Pancreas (tissue), 10 donors: ENCODE data around the gene ACOXL. TPM values are rescaled to one million over a fixed set of nuclear protein-coding genes. Genes with fewer than 3 reads are reported as not detected.
A peak's percentile ranks its signal among the peaks of the same experiment; 100 is the strongest.

Experiments used
- ATAC-seq, 4 donors: fragments of 200-7000 bp; cut with Tn5 transposase; one replicate each; pipeline versions ENCODE4 v1.8.0 to v1.9.1; 2020; ENCODE audit warnings: mild to moderate bottlenecking in 4 of 4, moderate library complexity in 4 of 4
- DNase-seq, 6 donors: peaks; one replicate each; pipeline ENCODE4 v3.0.0-alpha.2; 2020
- FAIRE-seq: peaks from 2 replicates; lab custom pipeline; 2012; peaks lifted over from hg19 to GRCh38; lab: Jason Lieb, UNC
- H3K27ac ChIP-seq, 4 donors: fragments of 200-600 bp; sonication (generic); 1 replicate in 3 of 4; 2 replicates in 1 of 4; pipeline versions ENCODE4 v1.5.0 to v1.8.0; 2020
- H3K27me3 ChIP-seq, 4 donors: fragments of 200-600 bp; one replicate each; pipeline ENCODE4 v1.8.0; 2021
- H3K36me3 ChIP-seq, 3 donors: fragments of 200-600 bp; sonication (generic) in 1 of 3; one replicate each; pipeline versions ENCODE4 v1.5.0 to v1.8.0; 2020 to 2021
- H3K4me1 ChIP-seq, 3 donors: fragments of 200-600 bp; one replicate each; pipeline ENCODE4 v1.8.0; 2021
- H3K4me3 ChIP-seq, 4 donors: fragments of 200-600 bp; sonication (generic) in 2 of 4; one replicate each; pipeline versions ENCODE4 v1.5.0 to v1.8.0; 2020 to 2021
- H3K9me3 ChIP-seq, 4 donors: fragments of 200-600 bp; one replicate each; pipeline ENCODE4 v1.8.0; 2021
- WGBS, 2 donors: extraction: QIAGEN DNeasy Blood & Tissue Kit; methylation state at CpG; one replicate each; pipeline ENCODE4 v1.1.7; 2013; 5-methylcytosine and 5-hydroxymethylcytosine counted together
- intact Hi-C, 3 donors: fragments of 100-400 bp; cut with DNase I; formaldehyde crosslinking; loops; one replicate each; pipeline versions ENCODE4 v1.11.1 to v1.14.2; 2022
- polyA plus RNA-seq, 2 donors: library from polyadenylated mRNA; stranded (reverse); fragments of 200-250 nt; gene quantifications; one replicate each; pipeline ENCODE4 v1.2.3, GENCODE V29; 2013
- total RNA-seq, 6 donors: library from RNA; stranded (reverse); fragmentation: NEBNext Ultra II Directional in 4 of 6; extraction: Animal tissue kit (Norgen Biotek cat#: 25700) in 4 of 6; gene quantifications; one replicate each; pipeline versions ENCODE4 v1.2.1 to v1.2.4, GENCODE V29; 2021 to 2023
- TF ChIP-seq, protein P1 (sequence below), 4 donors: fragments of 200-600 bp; sonication (generic) in 3 of 4; IDR thresholded peaks; one replicate each; pipeline versions ENCODE4 v1.5.0 to v1.8.0; 2021; ENCODE audit warnings: antibody characterized with exemption in 4 of 4
- donor health status: healthy with polysubstance abuse.
- donor health status: DM: no; HTN: no; CAD: no; lungs with moderate emphysema.
- donor health status: DM: no; HTN: no; CAD: no.
- donor health status: control.
- donor health status: control.
- donor health status: Bipolar disorder and iron deficiency.
- donor health status: DM: yes; HTN: yes; CAD: no.
- donor health status: DM: no; HTN: no; CAD: no.
- donor health status: DM: no; HTN: no; CAD: no.
- donor health status: DM: yes; HTN: yes; CAD: no.

Gene ACOXL
- total and polyA plus RNA-seq, 8 donors: 0.06 to 0.75 (median 0.21) TPM; not detected in 2

DNA sequence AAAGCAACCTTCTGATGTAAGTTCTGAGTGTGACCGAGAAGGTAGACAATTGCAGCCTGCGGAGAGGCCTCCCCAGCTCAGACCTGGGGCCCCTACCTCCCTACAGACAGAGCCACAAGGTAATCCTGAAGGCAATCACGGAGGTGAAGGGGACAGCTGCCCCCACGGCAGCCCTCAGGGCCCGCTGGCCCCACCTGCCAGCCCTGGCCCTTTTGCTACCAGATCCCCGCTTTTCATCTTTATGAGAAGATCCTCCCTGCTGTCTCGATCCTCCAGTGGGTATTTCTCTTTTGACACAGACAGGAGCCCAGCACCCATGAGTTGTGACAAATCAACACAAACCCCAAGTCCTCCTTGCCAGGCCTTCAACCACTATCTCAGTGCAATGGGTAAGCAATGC lies 391.4 kb downstream of the ACOXL start:
- Histone ChIP-seq H3K4me1 (peaks cover 3 to 6% (median 4%) of the 10 kb centered on the region in 3 donors), H3K27ac (no peak overlapping the region), H3K36me3 (no peaks in the 10 kb centered on the region), H3K27me3 (peaks cover 0 to 9% (median 0%) of the 10 kb centered on the region in 4 donors), H3K9me3 (no peaks in the 10 kb centered on the region), H3K4me3 (peak overlapping the region in 1 of 4 donors; percentile 81)
- FAIRE-seq (no peak), DNase-seq (no peak), ATAC-seq (no peak)
- TF ChIP-seq, protein P1, sequence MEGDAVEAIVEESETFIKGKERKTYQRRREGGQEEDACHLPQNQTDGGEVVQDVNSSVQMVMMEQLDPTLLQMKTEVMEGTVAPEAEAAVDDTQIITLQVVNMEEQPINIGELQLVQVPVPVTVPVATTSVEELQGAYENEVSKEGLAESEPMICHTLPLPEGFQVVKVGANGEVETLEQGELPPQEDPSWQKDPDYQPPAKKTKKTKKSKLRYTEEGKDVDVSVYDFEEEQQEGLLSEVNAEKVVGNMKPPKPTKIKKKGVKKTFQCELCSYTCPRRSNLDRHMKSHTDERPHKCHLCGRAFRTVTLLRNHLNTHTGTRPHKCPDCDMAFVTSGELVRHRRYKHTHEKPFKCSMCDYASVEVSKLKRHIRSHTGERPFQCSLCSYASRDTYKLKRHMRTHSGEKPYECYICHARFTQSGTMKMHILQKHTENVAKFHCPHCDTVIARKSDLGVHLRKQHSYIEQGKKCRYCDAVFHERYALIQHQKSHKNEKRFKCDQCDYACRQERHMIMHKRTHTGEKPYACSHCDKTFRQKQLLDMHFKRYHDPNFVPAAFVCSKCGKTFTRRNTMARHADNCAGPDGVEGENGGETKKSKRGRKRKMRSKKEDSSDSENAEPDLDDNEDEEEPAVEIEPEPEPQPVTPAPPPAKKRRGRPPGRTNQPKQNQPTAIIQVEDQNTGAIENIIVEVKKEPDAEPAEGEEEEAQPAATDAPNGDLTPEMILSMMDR (IDR thresholded peaks at IDR 0.05): no peak
- 89 to 90% methylated on average over 7 of the region's 7 CpGs for WGBS, 2 donors
- intact Hi-C loops: no loop called here

GRCh38 chr2:111126581-111126980 lies 394.2 kb downstream of the ACOXL start:
- H3K4me1 ChIP-seq: peaks cover 3 to 6% (median 4%) of the 10 kb centered on the region in 3 donors
- 85 to 97% methylated on average over 1 of the region's 1 CpG for WGBS, 2 donors

DNA sequence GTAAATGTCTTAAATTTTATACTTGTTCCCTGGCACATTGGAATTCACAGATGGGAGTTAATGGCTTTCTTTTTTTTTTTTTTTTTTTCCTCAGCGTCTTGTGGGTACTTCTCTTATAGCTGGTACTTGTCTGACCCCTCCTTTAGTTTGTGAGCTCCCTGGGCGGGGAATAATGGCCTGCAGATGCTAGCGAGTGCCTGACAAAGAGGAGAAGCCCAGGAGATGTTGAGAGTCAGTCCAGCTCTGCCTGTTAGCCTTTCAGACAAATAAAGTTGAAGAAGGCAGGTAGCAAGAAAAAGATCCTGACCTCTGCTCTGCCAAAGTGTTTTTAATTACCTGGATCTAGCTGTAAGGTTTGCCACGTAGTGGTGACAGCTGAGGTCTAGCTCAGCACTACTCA lies 395.0 kb downstream of the ACOXL start:
- TF ChIP-seq, protein P1 (IDR thresholded peaks at IDR 0.05): no peak
- no peak overlapping the region for H3K27ac ChIP-seq
- ATAC-seq: no peak
- WGBS, 2 donors: 77 to 79% methylated on average over 4 of the region's 4 CpGs
- no peak for DNase-seq
- H3K27me3 ChIP-seq: no peaks in the 10 kb centered on the region
- peaks cover 3 to 6% (median 4%) of the 10 kb centered on the region in 3 donors for H3K4me1 ChIP-seq
- H3K36me3 ChIP-seq: no peaks in the 10 kb centered on the region
- no peak overlapping the region for H3K4me3 ChIP-seq
- H3K9me3 ChIP-seq: no peaks in the 10 kb centered on the region
- no peak for FAIRE-seq
- intact Hi-C loops: no loop called here

More at GRCh38 chr2:111126581-111126980, 394.2 kb downstream of the ACOXL start:
- Histone ChIP-seq H3K27me3 (no peaks in the 10 kb centered on the region), H3K9me3 (no peaks in the 10 kb centered on the region), H3K4me3 (no peak overlapping the region), H3K36me3 (no peaks in the 10 kb centered on the region), H3K27ac (no peak overlapping the region)
- intact Hi-C loops: no loop called here
- no peak for FAIRE-seq
- ATAC-seq: no peak
- no peak for DNase-seq
- TF ChIP-seq, protein P1 (IDR thresholded peaks at IDR 0.05): no peak

DNA sequence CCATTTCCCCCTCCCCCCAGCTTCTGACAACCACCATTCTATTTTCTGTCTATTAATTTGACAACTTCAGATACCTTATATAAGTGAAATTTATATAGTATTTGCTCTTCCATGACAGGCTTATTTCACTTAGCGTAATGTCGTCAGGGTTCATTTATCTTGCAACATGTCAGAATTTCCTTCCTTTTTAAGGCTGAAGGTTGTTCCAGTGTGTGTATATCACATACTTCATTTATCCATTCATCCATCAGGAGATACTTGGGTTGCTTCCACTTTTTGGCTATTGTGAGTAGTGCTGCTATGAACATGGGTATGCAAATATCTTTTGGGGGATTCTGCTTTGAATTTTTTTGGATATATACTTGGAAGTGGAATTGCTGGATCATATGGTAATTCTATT lies 395.7 kb downstream of the ACOXL start:
- Histone ChIP-seq H3K9me3 (no peaks in the 10 kb centered on the region), H3K27me3 (no peaks in the 10 kb centered on the region), H3K36me3 (no peaks in the 10 kb centered on the region), H3K4me3 (no peak overlapping the region), H3K4me1 (peaks cover 3 to 6% (median 4%) of the 10 kb centered on the region in 3 donors), H3K27ac (no peak overlapping the region)
- DNase-seq: no peak
- 89% methylated on average over 2 of the region's 2 CpGs for WGBS, 2 donors
- FAIRE-seq: no peak
- TF ChIP-seq, protein P1 (IDR thresholded peaks at IDR 0.05): no peak
- ATAC-seq: no peak
- intact Hi-C loops: no loop called here

DNA sequence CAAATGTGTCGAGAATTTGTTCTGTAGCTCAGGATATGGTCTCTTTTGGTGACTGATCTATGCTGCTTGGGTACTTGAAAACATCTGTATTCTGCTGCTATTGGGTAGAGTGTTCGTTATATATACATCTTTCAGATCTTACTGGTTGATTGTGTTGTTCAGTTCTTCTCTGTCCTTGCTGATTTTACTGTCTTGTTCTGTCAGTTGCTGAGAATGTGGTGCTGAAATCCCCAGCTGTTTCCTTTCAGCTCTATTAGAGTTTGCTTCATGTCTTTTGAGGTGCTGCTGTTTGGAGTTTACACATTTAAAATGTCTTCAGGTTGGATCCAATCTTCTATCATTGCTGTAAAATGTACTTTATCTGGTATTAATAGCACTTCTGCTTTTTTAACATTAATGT lies 401.2 kb downstream of the ACOXL start:
- FAIRE-seq (no peak), ATAC-seq (no peak), DNase-seq (no peak)
- Histone ChIP-seq H3K27me3 (no peaks in the 10 kb centered on the region), H3K4me1 (no peaks in the 10 kb centered on the region), H3K36me3 (no peaks in the 10 kb centered on the region), H3K4me3 (no peak overlapping the region), H3K27ac (no peak overlapping the region), H3K9me3 (no peaks in the 10 kb centered on the region)
- intact Hi-C loops: no loop called here
- TF ChIP-seq, protein P1 (IDR thresholded peaks at IDR 0.05): no peak
- 86 to 88% methylated on average over 2 of the region's 2 CpGs for WGBS, 2 donors
